ENCODE data around the gene MPP7.

The MPP7 gene

DNA sequence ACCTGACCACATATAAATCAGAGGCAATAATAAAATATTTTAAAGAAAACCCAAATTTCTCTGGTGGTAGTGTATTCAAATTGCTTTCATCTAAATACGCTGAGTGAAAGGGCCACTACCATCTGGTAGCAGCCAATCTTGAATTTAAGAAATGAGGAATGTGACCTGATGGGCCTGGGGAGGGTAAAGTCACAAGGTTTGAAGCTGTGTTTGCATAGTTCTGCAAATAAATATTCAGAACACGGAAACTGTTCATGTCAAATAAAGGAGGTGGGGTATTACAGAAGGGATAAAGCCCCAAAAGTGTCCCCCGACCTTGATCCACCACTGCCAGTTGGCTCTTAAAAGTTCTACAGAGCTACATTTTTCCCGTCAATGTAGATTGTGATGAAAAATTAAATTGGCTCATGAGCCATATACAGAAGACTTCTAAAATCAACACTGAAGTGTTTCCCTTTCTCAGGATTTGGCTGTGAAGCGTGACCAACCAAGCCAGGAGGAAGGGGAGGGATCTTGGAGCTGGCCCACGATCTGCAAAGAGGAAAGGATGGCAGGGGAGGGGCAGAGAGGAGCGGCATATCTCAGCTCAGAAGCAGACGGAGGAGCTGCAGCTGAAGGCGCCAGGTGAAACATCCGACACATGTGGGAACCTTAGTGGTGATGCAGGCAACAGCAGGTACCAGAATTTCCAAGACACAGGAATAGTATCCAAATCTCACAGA, 39.6 kb downstream of the MPP7 start:
- DNase-seq, result no peak

DNA sequence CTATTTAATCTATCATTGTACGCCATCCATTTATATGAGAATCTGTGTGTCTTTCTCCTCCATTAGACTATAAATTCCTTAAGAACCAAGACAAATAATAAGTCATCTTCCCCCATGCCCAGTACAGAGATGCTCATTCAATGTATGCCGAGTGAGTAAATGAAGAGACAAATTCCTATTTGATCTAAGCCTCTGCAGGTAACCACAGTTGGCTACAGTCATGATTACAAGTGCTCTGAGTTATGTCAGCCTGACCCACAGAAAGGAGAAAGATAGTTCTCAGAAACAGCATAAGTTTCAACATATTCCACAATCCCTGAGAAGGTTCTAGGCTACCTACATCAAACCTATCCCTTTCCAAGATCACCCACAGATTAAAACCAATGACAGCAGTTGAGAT, 46.1 kb downstream of the MPP7 start:
- no peak for DNase-seq

DNA sequence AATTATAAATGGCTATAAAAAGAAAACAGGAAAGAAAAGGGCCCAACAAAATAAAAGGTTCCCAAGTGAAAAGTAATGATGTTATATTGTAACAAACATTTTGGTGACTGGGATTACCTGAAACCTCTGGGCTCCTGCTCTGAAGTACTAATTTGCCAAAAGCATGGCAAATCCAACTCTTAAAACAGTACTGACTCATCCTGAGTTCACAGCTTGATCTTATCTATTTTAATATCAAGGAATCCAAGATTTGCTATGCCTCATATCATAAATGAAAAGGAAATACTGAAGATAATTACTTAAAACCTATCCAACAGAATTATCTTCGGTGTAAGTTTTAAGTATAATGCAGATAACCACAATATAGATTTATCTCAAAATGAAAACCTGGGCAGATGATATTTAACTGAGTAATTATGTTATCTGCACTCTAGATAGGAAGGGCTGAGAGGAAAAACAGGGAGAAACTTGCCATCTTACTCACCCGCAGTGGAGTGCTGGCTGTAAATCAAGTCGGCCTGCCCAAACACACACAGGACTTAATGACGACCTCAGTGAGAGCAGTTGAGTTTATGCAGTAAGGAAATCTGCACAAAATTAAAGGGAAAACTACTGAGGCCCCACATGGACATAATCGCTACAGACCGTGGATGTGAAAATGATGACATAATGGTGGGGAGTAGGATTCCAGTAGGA, 48.4 kb downstream of the MPP7 start:
- no peak for DNase-seq

DNA sequence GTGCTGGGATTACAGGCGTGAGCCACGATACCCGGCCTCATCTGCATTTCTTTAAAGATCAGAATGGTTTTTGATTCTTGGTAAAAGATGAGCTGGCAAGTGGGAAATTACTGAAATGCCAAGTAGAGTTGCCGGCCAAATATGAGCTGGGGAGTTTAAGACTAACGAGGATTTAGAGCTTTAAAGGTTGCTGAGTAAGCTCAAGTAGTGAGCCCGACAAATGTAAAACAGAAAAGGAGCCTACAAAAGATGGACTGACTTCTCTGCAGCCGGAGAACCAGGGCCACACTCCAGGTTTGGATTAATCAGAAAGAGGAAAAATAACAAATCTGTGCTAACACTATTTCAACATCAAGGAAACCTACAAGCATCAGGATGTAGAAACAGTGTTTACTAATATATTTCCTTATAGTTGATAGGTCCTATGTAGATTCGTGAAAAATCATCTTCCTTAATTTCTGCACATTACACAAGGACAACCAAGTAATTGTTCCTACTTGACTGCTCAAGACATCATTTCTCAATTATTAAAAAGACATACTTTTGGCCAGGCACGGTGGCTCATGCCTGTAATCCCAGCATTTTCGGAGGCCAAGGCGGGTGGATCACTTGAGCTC, 49.6 kb downstream of the MPP7 start:
- no peak for DNase-seq
